Liver (tissue), 9 donors: ENCODE data around the gene CTNNBL1. TPM values are rescaled to one million over a fixed set of nuclear protein-coding genes. Genes with fewer than 3 reads are reported as not detected.

Experiments used
- DNase-seq: peaks from one replicate; pipeline ENCODE4 v3.0.0-alpha.2; 2017; ENCODE audit warnings: low spot score
- H3K27ac ChIP-seq, 2 donors: one replicate each; pipeline ENCODE4 v1.7.0; 2013; ENCODE audit warnings: inconsistent platforms in 2 of 2, low read length in 2 of 2, control low read depth in 1 of 2, low read depth in 1 of 2, mild to moderate bottlenecking in 1 of 2
- H3K27me3 ChIP-seq, 4 donors: one replicate each; pipeline versions ENCODE4 v1.6.1 to v1.7.0; 2013; ENCODE audit warnings: low read length in 3 of 4, inconsistent platforms in 1 of 4, mild to moderate bottlenecking in 1 of 4, moderate library complexity in 1 of 4; ENCODE audit not compliant: control insufficient read depth in 4 of 4, insufficient read depth in 4 of 4
- H3K36me3 ChIP-seq, 4 donors: one replicate each; pipeline versions ENCODE4 v1.6.1 to v1.7.0; 2013; ENCODE audit warnings: low read length in 3 of 4, mild to moderate bottlenecking in 3 of 4, low read depth in 1 of 4, moderate library complexity in 1 of 4; ENCODE audit not compliant: control insufficient read depth in 4 of 4, insufficient read depth in 3 of 4
- H3K4me1 ChIP-seq, 4 donors: one replicate each; pipeline versions ENCODE4 v1.6.1 to v1.7.0; 2013; ENCODE audit warnings: low read length in 3 of 4, mild to moderate bottlenecking in 3 of 4, moderate library complexity in 1 of 4; ENCODE audit not compliant: control insufficient read depth in 4 of 4, insufficient read depth in 4 of 4
- H3K4me3 ChIP-seq, 3 donors: one replicate each; pipeline versions ENCODE4 v1.6.1 to v1.7.0; 2013; ENCODE audit warnings: low read length in 3 of 3, control low read depth in 1 of 3, low read depth in 1 of 3, mild to moderate bottlenecking in 1 of 3
- H3K9ac ChIP-seq, 2 donors: one replicate each; pipeline ENCODE4 v1.7.0; 2013; ENCODE audit warnings: low read length in 2 of 2, mild to moderate bottlenecking in 2 of 2, moderate library complexity in 2 of 2, control low read depth in 1 of 2, low read depth in 1 of 2
- H3K9me3 ChIP-seq, 4 donors: one replicate each; pipeline versions ENCODE4 v1.6.1 to v1.7.0; 2013; ENCODE audit warnings: low read length in 3 of 4; ENCODE audit not compliant: control insufficient read depth in 4 of 4
- EGR1 ChIP-seq, 2 donors: IDR thresholded peaks; 2 replicates each; pipeline ENCODE4 v1.6.1; 2016 to 2018; ENCODE audit warnings: antibody characterized with exemption in 2 of 2, low read depth in 2 of 2
- FOXA1 ChIP-seq: IDR thresholded peaks from 2 replicates; pipeline ENCODE4 v1.6.1; 2016; ENCODE audit warnings: antibody characterized with exemption
- FOXA2 ChIP-seq: IDR thresholded peaks from 2 replicates; pipeline ENCODE4 v1.6.1; 2016; ENCODE audit warnings: antibody characterized with exemption
- GABPA ChIP-seq, 2 donors: IDR thresholded peaks in 1 of 2; conservative IDR thresholded peaks in 1 of 2; 2 replicates each; pipeline ENCODE4 v1.6.1; 2016; ENCODE audit warnings: antibody characterized with exemption in 2 of 2, mild to moderate bottlenecking in 1 of 2, moderate library complexity in 1 of 2
- HNF4A ChIP-seq, 2 donors: conservative IDR thresholded peaks; 2 replicates each; pipeline ENCODE4 v1.6.1; 2016; ENCODE audit warnings: antibody characterized with exemption in 2 of 2, mild to moderate bottlenecking in 2 of 2
- HNF4G ChIP-seq: IDR thresholded peaks from 2 replicates; pipeline ENCODE4 v1.6.1; 2016; ENCODE audit warnings: antibody characterized with exemption
- JUND ChIP-seq, 2 donors: IDR thresholded peaks; 2 replicates each; pipeline ENCODE4 v1.6.1; 2016; ENCODE audit warnings: antibody characterized with exemption in 2 of 2
- NR2F2 ChIP-seq: IDR thresholded peaks from 2 replicates; pipeline ENCODE4 v1.6.1; 2016; ENCODE audit warnings: antibody characterized with exemption
- RXRA ChIP-seq, 2 donors: IDR thresholded peaks; 2 replicates each; pipeline ENCODE4 v1.6.1; 2017 to 2018; ENCODE audit warnings: antibody characterized with exemption in 2 of 2, mild to moderate bottlenecking in 1 of 2
- TAF1 ChIP-seq: conservative IDR thresholded peaks from 2 replicates; pipeline ENCODE4 v1.6.1; 2016; ENCODE audit warnings: antibody characterized with exemption, mild to moderate bottlenecking
- YY1 ChIP-seq: IDR thresholded peaks from 2 replicates; pipeline ENCODE4 v1.6.1; 2016; ENCODE audit warnings: antibody characterized with exemption, mild to moderate bottlenecking
- WGBS: extraction: QIAGEN DNeasy Blood & Tissue Kit; methylation state at CpG from one replicate; pipeline ENCODE4 v1.1.7; 2013; 5-methylcytosine and 5-hydroxymethylcytosine counted together
- polyA plus RNA-seq, 2 donors: library from polyadenylated mRNA; stranded (reverse) in 1 of 2; unstranded in 1 of 2; fragments of 200-250 nt in 1 of 2; fragments of >200 nt in 1 of 2; fragmentation: Nextera tagmentation in 1 of 2; extraction: Ambion mirVana in 1 of 2; gene quantifications; one replicate each; pipeline versions ENCODE4 v1.2.1 to v1.2.3, GENCODE V29; 2013 to 2015
- total RNA-seq, 2 donors: library from RNA; depleted of rRNA; stranded (reverse); fragments of >200 nt; gene quantifications; one replicate each; pipeline ENCODE4 v1.2.3, GENCODE V29; 2014
- TF ChIP-seq, protein P1 (sequence below): fragments of 150-350 bp; IDR thresholded peaks from 2 replicates; pipeline ENCODE4 v1.5.1; 2017; ENCODE audit warnings: improper control_type of control experiment, low read depth, low read length; ENCODE audit not compliant: missing input control
- TF ChIP-seq, protein P2 (sequence below): IDR thresholded peaks from 2 replicates; pipeline ENCODE4 v1.6.1; 2016; ENCODE audit warnings: antibody characterized with exemption
- TF ChIP-seq, protein P3 (sequence below): IDR thresholded peaks from 2 replicates; pipeline ENCODE4 v1.6.1; 2016; ENCODE audit warnings: antibody characterized with exemption
- TF ChIP-seq, protein P4 (sequence below): IDR thresholded peaks from 2 replicates; pipeline ENCODE4 v1.6.1; 2016; ENCODE audit warnings: antibody characterized with exemption, mild to moderate bottlenecking
- TF ChIP-seq, protein P5 (sequence below): IDR thresholded peaks from 2 replicates; pipeline ENCODE4 v1.6.1; 2016; ENCODE audit warnings: antibody characterized with exemption
- donor health status: healthy.
- donor health status: healthy.
- donor health status: healthy.
- donor health status: healthy.
- donor health status: healthy.

The CTNNBL1 gene
- total and polyA plus RNA-seq, 4 donors, result 18.3 to 25.4 (median 20.3) TPM

DNA sequence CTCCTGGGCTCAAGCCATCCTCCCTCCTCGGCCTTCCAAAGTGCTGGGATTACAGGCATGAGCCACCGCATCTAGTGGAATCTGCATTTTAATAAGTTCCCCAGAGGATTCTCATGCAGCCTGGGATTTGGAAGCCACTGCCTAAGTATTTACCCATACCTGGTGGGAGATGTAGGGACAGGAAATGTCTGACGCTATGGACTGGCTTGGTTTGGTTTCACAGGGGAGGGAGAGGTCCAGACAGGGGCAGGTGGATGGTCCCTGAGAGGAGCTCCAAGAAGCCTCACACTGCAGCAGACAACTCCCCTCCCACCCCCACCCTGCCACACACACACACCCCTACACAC, 213.5 kb downstream of the CTNNBL1 start:
- H3K4me1 ChIP-seq, result peaks cover 1 to 6% (median 3%) of the 10 kb centered on the region in 4 donors
- H3K27me3 ChIP-seq, result peaks cover 0 to 2% (median 0%) of the 10 kb centered on the region in 4 donors
- WGBS, result 67% methylated on average over 3 of the region's 3 CpGs
- no peaks in the 10 kb centered on the region for H3K9me3 ChIP-seq
- no peak for TF ChIP-seq FOXA1
- TF ChIP-seq, protein P1, sequence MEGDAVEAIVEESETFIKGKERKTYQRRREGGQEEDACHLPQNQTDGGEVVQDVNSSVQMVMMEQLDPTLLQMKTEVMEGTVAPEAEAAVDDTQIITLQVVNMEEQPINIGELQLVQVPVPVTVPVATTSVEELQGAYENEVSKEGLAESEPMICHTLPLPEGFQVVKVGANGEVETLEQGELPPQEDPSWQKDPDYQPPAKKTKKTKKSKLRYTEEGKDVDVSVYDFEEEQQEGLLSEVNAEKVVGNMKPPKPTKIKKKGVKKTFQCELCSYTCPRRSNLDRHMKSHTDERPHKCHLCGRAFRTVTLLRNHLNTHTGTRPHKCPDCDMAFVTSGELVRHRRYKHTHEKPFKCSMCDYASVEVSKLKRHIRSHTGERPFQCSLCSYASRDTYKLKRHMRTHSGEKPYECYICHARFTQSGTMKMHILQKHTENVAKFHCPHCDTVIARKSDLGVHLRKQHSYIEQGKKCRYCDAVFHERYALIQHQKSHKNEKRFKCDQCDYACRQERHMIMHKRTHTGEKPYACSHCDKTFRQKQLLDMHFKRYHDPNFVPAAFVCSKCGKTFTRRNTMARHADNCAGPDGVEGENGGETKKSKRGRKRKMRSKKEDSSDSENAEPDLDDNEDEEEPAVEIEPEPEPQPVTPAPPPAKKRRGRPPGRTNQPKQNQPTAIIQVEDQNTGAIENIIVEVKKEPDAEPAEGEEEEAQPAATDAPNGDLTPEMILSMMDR, result no peak
- no peak for TF ChIP-seq TAF1
- TF ChIP-seq, protein P2, sequence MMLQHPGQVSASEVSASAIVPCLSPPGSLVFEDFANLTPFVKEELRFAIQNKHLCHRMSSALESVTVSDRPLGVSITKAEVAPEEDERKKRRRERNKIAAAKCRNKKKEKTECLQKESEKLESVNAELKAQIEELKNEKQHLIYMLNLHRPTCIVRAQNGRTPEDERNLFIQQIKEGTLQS, result no peak
- TF ChIP-seq, protein P3, sequence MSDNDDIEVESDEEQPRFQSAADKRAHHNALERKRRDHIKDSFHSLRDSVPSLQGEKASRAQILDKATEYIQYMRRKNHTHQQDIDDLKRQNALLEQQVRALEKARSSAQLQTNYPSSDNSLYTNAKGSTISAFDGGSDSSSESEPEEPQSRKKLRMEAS, result no peak
- TF ChIP-seq, protein P4, sequence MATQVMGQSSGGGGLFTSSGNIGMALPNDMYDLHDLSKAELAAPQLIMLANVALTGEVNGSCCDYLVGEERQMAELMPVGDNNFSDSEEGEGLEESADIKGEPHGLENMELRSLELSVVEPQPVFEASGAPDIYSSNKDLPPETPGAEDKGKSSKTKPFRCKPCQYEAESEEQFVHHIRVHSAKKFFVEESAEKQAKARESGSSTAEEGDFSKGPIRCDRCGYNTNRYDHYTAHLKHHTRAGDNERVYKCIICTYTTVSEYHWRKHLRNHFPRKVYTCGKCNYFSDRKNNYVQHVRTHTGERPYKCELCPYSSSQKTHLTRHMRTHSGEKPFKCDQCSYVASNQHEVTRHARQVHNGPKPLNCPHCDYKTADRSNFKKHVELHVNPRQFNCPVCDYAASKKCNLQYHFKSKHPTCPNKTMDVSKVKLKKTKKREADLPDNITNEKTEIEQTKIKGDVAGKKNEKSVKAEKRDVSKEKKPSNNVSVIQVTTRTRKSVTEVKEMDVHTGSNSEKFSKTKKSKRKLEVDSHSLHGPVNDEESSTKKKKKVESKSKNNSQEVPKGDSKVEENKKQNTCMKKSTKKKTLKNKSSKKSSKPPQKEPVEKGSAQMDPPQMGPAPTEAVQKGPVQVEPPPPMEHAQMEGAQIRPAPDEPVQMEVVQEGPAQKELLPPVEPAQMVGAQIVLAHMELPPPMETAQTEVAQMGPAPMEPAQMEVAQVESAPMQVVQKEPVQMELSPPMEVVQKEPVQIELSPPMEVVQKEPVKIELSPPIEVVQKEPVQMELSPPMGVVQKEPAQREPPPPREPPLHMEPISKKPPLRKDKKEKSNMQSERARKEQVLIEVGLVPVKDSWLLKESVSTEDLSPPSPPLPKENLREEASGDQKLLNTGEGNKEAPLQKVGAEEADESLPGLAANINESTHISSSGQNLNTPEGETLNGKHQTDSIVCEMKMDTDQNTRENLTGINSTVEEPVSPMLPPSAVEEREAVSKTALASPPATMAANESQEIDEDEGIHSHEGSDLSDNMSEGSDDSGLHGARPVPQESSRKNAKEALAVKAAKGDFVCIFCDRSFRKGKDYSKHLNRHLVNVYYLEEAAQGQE, result no peak
- no peak for TF ChIP-seq EGR1 (IDR thresholded peaks at IDR 0.05; ENCODE audit: low read depth in 2 of 2)
- TF ChIP-seq HNF4A (conservative IDR thresholded peaks at IDR 0.05), result no peak
- TF ChIP-seq RXRA (IDR thresholded peaks at IDR 0.05), result no peak
- TF ChIP-seq FOXA2, result no peak
- no peak for TF ChIP-seq YY1
- no peak for TF ChIP-seq GABPA (IDR thresholded peaks at IDR 0.05 in 1 of 2, conservative IDR thresholded peaks at IDR 0.05 in 1 of 2)
- TF ChIP-seq NR2F2, result no peak
- TF ChIP-seq JUND (IDR thresholded peaks at IDR 0.05), result no peak
- no peaks in the 10 kb centered on the region for H3K36me3 ChIP-seq
- no peak overlapping the region for H3K27ac ChIP-seq
- no peak for DNase-seq
- H3K4me3 ChIP-seq, result no peak overlapping the region
- H3K9ac ChIP-seq, result no peak overlapping the region

DNA sequence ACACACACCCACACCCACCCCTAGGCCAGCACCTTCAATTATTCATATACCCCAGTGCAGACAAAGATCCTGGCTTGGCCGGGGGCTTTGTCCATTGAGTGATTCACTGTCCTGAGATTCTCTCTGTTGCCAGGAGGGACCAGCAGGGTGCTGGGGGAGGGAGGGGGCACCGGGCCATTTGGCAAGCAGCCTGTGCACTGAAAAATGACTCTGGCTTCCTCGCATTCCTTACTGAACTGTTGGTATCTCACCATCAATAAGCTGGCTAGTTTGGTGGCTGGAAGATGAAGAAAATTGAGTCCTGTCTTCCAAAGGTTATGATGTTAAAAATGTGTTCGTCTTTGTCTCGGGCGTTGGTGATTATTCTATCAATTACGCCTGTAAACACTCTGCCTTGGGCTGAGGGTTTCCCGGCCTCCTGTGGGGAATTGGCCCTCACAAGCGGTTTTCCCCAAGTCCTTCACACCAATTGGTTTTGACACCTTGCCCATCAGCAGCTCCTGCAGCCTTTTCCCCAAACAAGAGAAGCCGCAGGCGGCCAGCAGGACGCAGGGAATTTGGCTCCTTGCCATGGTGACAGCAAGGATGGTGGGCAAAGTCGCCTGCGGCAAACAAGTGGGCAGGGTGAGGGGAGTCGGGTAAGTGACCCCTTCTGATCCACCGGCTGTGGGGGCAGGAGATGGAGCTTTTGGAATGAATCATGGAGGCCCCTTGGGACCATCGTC, 214.0 kb downstream of the CTNNBL1 start:
- Histone ChIP-seq H3K4me1 (peaks cover 0 to 5% (median 2%) of the 10 kb centered on the region in 4 donors), H3K9me3 (no peaks in the 10 kb centered on the region), H3K36me3 (no peaks in the 10 kb centered on the region), H3K27me3 (peaks cover 0 to 2% (median 0%) of the 10 kb centered on the region in 4 donors), H3K4me3 (no peak overlapping the region), H3K9ac (no peak overlapping the region), H3K27ac (no peak overlapping the region)
- WGBS, result 57% methylated on average over 17 of the region's 17 CpGs
- TF ChIP-seq HNF4G (no peak), NR2F2 (no peak), HNF4A (conservative IDR thresholded peaks at IDR 0.05) (no peak), FOXA1 (no peak)
- TF ChIP-seq, protein P4, result no peak
- TF ChIP-seq, protein P5, sequence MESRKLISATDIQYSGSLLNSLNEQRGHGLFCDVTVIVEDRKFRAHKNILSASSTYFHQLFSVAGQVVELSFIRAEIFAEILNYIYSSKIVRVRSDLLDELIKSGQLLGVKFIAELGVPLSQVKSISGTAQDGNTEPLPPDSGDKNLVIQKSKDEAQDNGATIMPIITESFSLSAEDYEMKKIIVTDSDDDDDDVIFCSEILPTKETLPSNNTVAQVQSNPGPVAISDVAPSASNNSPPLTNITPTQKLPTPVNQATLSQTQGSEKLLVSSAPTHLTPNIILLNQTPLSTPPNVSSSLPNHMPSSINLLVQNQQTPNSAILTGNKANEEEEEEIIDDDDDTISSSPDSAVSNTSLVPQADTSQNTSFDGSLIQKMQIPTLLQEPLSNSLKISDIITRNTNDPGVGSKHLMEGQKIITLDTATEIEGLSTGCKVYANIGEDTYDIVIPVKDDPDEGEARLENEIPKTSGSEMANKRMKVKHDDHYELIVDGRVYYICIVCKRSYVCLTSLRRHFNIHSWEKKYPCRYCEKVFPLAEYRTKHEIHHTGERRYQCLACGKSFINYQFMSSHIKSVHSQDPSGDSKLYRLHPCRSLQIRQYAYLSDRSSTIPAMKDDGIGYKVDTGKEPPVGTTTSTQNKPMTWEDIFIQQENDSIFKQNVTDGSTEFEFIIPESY, result no peak
- TF ChIP-seq, protein P2, result no peak
- no peak for DNase-seq
